HG03196 (cell line): ENCODE measurements around the gene SOX10.
"Not testable (repeated sequence)": the region's sequence is repeated elsewhere in the genome, so short reads cannot be mapped to it uniquely, and the experiment has no call there.

Experiments used
- ATAC-seq: cut with Tn5 transposase; IDR thresholded peaks from one replicate; pipeline ENCODE4 v1.9.1; 2021; ENCODE audit not compliant: unreplicated experiment

SOX10 gene

GRCh38 chr22:37965940-37966664 lies 18.3 kb downstream of the SOX10 start:
- no peak for ATAC-seq

- ATAC-seq: no peak
Observed at GRCh38 chr22:37961062-37961461, 23.3 kb downstream of the SOX10 start.

GRCh38 chr22:37959231-37959825 lies 25.0 kb downstream of the SOX10 start:
- ATAC-seq: no peak

- ATAC-seq: no peak
Observed at GRCh38 chr22:37957232-37957631, 27.1 kb downstream of the SOX10 start.

DNA sequence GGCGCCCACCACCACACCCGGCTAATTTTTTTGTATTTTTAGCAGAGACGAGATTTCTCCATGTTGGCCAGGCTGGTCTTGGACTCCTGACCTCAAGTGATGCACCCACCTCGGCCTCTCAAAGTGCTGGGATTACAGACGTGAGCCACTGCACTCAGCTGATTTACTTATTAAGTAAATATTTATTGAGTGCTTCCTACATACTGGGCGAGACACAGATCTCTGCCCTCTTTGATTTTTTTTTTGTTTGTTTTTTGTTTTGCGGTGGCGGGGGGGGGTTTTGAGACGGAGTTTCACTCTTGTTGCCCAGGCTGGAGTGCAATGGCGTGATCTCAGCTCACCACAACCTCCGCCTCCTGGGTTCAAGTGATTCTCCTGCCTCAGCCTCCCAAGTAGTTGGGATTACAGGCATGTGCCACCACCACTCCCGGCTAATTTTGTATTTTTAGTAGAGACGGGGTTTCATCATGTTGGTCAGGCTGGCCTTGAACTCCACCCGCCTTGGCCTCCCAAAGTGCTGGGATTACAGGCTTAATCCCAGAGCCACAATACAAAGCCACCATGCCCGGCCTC lies 28.4 kb downstream of the SOX10 start:
- ATAC-seq: not testable (repeated sequence)

- no peak for ATAC-seq
Observed at GRCh38 chr22:37954686-37955085, 29.7 kb downstream of the SOX10 start.

DNA sequence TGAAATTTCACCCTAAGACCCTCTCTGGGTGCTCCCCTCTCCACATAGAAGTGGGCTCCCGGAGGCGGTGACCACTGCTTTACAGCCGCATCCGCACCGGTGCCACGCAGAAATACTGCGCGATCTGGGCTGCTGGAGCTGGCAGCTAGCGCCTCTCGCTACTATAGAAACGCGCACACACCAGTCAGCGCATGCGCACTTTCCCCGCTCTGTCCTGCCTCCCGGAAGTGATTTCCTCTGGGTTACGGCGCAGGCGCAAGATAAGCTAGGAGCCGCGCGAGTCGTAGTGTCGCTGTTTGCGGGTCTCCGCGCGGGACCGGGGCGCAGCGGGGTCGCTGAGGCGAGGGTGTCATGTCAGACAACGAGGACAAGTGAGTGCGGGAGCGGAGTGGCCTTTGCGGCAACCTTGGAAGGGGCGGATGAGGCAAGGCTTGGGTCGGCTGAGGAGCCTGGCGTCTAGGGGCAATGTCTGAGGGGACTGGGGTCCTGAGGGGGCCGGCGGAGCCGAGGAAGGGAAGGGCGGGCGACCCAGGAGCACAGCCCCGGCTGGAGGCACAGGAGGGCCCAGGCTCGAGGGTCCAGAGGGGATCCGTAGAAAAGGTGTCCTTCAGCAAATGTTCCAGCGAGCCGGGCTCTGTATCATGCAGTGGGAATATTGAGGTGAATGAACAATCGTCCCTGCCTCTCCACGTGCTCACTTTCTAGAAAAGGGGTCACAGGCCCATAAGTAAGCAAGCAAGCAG lies 30.7 kb downstream of the SOX10 start, which contains the start of the genes C22orf23 and POLR2F:
Gene C22orf23, minus strand, starts transcription at position 165 of the 743 bp plus-strand sequence. CDS start 452 bp downstream, outside the sequence.
Gene POLR2F, plus strand, starts transcription at position 263 of the 743 bp plus-strand sequence. Its CDS starts 89 bp downstream, at position 352.
- ATAC-seq: peak; percentile 72

- ATAC-seq: peak; percentile 7
Observed at GRCh38 chr22:37953062-37953436, 31.3 kb downstream of the SOX10 start.

DNA sequence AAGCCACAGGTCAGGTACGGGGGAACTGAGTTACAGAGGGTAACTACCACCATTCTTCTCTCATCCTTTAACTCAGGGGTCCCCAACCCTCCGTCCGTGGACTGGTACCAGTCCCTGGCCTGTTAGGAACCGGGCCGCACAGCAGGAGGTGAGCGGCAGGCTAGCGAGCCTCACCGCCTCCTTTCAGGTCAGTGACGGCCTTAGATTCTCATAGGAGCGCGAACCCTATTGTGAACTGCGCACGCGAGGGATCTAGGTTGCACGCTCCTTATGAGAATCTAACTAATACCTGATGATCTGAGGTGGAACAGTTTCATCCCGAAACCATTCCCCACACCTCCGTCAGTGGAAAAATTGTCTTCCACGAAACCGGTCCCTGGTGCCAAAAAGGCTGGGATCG lies 31.7 kb downstream of the SOX10 start:
- not testable (repeated sequence) for ATAC-seq

DNA sequence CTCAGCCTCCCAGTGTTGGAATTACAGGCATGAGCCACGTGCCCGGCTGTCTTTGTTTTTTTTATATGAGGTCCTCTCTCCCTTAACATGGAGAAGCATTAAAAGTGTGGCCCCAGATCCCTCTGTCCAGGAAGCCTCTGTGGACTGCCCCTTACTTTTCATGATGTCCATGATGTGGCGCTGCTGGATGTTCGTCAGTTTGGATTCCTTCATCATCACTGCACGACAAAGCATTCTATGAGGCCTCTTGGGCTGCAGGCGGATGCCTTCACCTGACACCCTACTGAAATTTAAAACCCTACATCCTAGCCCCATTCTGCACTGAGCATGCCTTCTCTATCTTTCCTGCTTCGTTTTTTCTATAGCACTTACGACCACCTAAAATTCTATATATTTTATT lies 33.0 kb downstream of the SOX10 start:
- ATAC-seq: no peak

- ATAC-seq: not testable (repeated sequence)
Observed at GRCh38 chr22:37947142-37947795, 37.1 kb downstream of the SOX10 start.

DNA sequence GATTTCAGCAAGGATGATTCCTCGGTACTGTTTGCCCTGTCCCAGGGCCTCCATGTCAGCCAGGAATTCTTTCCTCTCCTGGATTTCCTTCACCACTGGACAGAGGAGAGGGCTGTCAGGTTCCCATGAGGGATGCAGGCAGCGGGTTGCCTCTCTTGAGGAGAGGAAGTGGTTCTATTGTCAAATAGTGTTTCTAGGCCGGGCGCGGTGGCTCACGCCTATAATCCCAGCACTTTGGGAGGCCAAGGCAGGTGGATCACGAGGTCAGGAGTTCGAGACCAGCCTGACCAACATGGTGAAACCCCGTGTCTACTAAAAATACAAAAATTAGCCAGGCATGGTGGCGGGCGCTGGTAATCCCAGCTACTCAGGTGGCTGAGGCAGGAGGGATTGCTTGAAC lies 39.9 kb downstream of the SOX10 start:
- ATAC-seq: not testable (repeated sequence)

GRCh38 chr22:37943825-37944198 lies 40.5 kb downstream of the SOX10 start:
- no peak for ATAC-seq

- ATAC-seq: no peak
Observed at GRCh38 chr22:37943136-37943824, 41.1 kb downstream of the SOX10 start.

- no peak for ATAC-seq
Observed at GRCh38 chr22:37942133-37942532, 42.2 kb downstream of the SOX10 start.

DNA sequence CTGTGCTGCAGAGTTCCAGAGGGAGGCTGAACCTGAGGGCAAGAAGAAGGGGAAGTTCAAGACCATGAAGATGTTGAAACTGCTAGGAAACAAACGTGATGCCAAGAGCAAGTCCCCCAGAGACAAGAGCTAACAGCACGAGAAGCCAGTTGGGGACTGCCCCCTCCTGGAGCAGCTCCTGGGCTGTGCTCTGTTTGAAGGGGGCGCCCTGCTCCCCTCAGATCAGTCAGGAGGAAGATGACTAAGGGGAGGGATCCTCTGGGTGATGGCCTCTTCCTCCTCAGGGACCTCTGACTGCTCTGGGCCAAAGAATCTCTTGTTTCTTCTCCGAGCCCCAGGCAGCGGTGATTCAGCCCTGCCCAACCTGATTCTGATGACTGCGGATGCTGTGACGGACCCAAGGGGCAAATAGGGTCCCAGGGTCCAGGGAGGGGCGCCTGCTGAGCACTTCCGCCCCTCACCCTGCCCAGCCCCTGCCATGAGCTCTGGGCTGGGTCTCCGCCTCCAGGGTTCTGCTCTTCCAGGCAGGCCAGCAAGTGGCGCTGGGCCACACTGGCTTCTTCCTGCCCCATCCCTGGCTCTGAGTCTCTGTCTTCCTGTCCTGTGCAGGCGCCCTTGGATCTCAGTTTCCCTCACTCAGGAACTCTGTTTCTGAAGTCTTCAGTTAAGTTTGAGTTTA lies 43.5 kb downstream of the SOX10 start:
- no peak for ATAC-seq

DNA sequence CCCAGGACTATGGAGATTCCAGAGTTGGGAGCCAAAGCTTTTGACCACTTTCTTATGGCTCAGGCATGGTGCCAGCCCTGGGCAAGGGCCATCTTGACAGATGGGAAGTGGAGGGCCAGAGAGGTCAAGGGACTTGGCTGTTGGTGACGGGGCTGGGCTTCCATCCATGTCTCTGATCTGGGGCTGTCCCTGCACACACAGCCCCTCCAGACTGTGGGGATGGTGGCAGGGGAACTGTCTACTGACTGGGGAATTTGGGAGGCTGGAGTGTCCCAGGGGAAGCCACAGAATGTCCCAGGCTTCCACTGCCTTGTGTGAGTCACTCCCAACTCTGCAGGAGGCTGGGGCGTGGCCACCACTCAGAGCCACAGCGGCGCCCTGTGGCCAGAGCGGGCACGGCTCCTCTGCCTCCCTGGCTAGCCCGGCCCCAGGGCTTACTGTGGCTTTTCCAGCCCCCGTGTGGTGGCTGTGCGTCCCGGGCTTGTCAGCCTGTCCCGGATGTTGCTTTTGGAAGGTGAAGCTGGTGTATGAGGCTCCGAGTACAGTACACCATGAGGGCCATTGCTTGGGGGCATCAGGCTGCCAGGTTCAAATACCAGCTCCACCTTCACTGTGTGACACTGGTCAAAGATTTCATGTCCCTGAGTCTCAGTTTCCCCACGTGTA lies 50.5 kb downstream of the SOX10 start:
- ATAC-seq: peak; percentile 70

- ATAC-seq: no peak
Observed at GRCh38 chr22:37932821-37933578, 51.4 kb downstream of the SOX10 start.

DNA sequence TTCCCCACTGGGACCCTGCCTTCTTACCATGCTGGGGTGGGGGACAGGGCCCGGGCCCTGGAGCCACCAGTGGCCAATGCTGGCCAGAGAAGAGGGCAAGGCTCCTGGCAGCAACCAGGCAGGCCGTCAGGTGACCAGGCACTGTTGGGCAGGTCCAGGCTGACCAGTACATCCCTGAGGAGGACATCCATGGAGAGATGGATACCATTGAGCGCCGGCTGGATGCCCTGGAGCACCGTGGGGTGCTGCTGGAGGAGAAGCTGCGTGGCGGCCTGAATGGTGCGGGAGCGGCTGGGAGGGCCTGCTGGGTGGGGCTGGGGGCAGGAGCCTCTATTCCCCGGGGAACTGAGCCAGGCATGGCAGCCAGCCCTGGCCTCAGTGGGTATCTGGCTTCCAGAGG lies 52.0 kb downstream of the SOX10 start:
- no peak for ATAC-seq
